Vagina (tissue), 2 donors: ENCODE data around the gene SBF2. TPM values are rescaled to one million over a fixed set of nuclear protein-coding genes. Genes with fewer than 3 reads are reported as not detected.

Source experiments
- DNase-seq, 2 donors: peaks; one replicate each; pipeline ENCODE4 v3.0.0-alpha.2; 2017; ENCODE audit errors: extremely low spot score in 2 of 2
- H3K27ac ChIP-seq: fragments of 200-600 bp; sonication (generic); one replicate; pipeline ENCODE4 v1.5.1; 2019
- H3K27me3 ChIP-seq: fragments of 200-600 bp; sonication (generic); one replicate; pipeline ENCODE4 v1.5.1; 2019
- H3K36me3 ChIP-seq, 2 donors: fragments of 200-600 bp; sonication (generic); one replicate each; pipeline ENCODE4 v1.5.1; 2017 to 2019
- H3K4me1 ChIP-seq: fragments of 200-600 bp; sonication (generic); one replicate; pipeline ENCODE4 v1.5.1; 2019
- H3K4me3 ChIP-seq, 2 donors: fragments of 200-600 bp; sonication (generic); 1 replicate in 1 of 2; 2 replicates in 1 of 2; pipeline ENCODE4 v1.5.1; 2016 to 2019
- H3K9me3 ChIP-seq: fragments of 200-600 bp; sonication (generic); one replicate; pipeline ENCODE4 v1.5.1; 2019
- POLR2A ChIP-seq, 2 donors: fragments of 450-650 bp; IDR thresholded peaks; one replicate each; pipeline ENCODE4 v1.6.1; 2017; ENCODE audit warnings: antibody characterized with exemption in 2 of 2, mild to moderate bottlenecking in 2 of 2, moderate library complexity in 2 of 2
- POLR2AphosphoS5 ChIP-seq, 2 donors: sonication (generic); formaldehyde crosslinking; IDR thresholded peaks; one replicate each; pipeline ENCODE4 v1.9.0; 2017; ENCODE audit warnings: antibody characterized with exemption in 2 of 2, mild to moderate bottlenecking in 2 of 2, low read depth in 1 of 2; ENCODE audit not compliant: insufficient read depth in 1 of 2
- intact Hi-C: fragments of 100-400 bp; cut with DNase I; formaldehyde crosslinking; loops from one replicate; pipeline ENCODE4 v1.15.1; 2023
- total RNA-seq: library from RNA; depleted of rRNA; stranded (reverse); fragments of >200 nt; gene quantifications from one replicate; pipeline ENCODE4 v1.2.3, GENCODE V29; 2016
- TF ChIP-seq, protein P1 (sequence below), 3 experiments: fragments of 450-650 bp in 2 of 3; fragments of 200-600 bp in 1 of 3; sonication (generic) in 1 of 3; IDR thresholded peaks; one replicate each; pipeline ENCODE4 v1.5.1; 2017 to 2019; ENCODE audit warnings: antibody characterized with exemption in 3 of 3, mild to moderate bottlenecking in 2 of 3, moderate library complexity in 2 of 3

The SBF2 gene
- total RNA-seq, 1 donor from 2014 or later: 69.5 TPM

DNA sequence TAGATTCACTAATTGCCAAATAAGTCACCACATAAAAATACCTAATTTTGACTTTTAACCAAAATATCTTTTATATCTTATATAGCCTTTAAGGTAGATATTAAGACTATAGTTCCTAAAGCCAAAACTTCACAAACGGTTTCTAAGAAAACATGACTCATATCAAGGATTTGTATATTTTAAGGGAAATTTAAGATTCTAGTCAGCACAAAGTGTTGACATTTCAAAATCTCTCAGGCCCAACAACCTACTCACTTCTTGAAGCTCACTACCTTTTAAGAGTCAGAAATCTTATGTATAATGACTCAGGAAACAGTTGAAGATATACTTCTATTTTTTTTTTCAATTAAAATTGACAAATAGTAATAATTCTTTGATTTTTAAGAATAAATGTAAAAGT, 221.9 kb downstream of the SBF2 start:
- Histone ChIP-seq H3K27ac (no peak overlapping the region), H3K27me3 (no peaks in the 10 kb centered on the region), H3K36me3 (no peaks in the 10 kb centered on the region), H3K4me3 (no peak overlapping the region), H3K9me3 (no peaks in the 10 kb centered on the region), H3K4me1 (no peaks in the 10 kb centered on the region)
- DNase-seq: no peak
- intact Hi-C loops: no loop called here
- TF ChIP-seq POLR2A (IDR thresholded peaks at IDR 0.05): no peak
- TF ChIP-seq, protein P1, sequence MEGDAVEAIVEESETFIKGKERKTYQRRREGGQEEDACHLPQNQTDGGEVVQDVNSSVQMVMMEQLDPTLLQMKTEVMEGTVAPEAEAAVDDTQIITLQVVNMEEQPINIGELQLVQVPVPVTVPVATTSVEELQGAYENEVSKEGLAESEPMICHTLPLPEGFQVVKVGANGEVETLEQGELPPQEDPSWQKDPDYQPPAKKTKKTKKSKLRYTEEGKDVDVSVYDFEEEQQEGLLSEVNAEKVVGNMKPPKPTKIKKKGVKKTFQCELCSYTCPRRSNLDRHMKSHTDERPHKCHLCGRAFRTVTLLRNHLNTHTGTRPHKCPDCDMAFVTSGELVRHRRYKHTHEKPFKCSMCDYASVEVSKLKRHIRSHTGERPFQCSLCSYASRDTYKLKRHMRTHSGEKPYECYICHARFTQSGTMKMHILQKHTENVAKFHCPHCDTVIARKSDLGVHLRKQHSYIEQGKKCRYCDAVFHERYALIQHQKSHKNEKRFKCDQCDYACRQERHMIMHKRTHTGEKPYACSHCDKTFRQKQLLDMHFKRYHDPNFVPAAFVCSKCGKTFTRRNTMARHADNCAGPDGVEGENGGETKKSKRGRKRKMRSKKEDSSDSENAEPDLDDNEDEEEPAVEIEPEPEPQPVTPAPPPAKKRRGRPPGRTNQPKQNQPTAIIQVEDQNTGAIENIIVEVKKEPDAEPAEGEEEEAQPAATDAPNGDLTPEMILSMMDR (IDR thresholded peaks at IDR 0.05): no peak
- TF ChIP-seq POLR2AphosphoS5 (IDR thresholded peaks at IDR 0.05; ENCODE audit: insufficient read depth in 1 of 2, low read depth in 1 of 2): no peak

DNA sequence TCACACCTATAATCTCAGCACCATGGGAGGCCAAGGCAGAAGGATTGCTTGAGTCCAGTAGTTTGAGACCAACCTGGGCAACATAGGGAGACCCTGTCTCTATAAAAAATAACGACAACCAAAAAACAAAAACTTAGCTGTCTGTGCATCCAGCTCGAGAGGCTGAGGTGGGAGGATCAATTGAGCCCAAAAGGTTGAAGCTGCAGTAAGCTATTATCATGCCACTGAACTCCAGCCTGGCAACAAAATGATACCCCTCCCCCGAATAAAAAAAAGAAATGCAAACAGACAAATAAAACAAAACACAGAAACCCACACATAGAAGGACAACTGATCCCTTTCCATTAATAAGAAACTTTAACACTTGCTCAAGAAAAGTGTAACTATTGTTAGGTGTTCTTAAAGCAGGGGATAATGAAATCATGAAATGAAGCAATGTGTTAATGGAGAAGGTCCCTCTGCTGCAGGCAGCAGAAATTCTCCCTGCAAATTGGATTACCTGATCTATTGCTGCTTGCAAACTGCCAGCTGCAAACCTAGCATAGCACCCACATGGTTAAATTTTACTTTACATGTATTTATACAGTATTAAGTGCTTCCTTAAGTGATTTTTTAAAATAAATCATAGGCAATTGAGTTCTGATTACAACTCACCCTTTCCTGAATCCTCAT, 226.3 kb downstream of the SBF2 start:
- intact Hi-C loops: no loop called here
- H3K4me3 ChIP-seq: no peak overlapping the region
- DNase-seq: no peak
- H3K27me3 ChIP-seq: no peaks in the 10 kb centered on the region
- TF ChIP-seq POLR2A (IDR thresholded peaks at IDR 0.05) (no peak), POLR2AphosphoS5 (IDR thresholded peaks at IDR 0.05; ENCODE audit: insufficient read depth in 1 of 2, low read depth in 1 of 2) (no peak)
- TF ChIP-seq, protein P1 (IDR thresholded peaks at IDR 0.05): no peak
- H3K4me1 ChIP-seq: no peaks in the 10 kb centered on the region
- no peak overlapping the region for H3K27ac ChIP-seq
- H3K36me3 ChIP-seq: no peaks in the 10 kb centered on the region
- no peaks in the 10 kb centered on the region for H3K9me3 ChIP-seq

DNA sequence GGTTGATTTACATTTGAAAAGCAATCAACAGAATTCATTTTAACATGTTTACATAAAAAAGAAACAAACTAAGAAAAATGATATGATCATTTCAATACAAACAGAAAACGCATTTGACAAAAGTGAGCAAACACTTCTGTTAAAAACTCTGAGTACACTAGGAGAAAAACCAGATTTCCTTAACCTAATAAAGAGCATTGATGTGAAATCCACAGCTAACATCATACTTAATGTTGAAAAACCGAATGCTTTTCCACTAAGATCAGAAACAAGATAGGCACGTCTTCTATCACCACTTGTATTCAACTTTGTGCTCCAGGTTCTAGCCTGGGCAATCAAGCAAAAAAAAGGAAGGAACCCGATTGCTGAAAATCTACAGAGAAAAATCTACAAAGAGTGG, 227.6 kb downstream of the SBF2 start:
- no peaks in the 10 kb centered on the region for H3K27me3 ChIP-seq
- H3K36me3 ChIP-seq: no peaks in the 10 kb centered on the region
- no peak for DNase-seq
- H3K4me3 ChIP-seq: no peak overlapping the region
- TF ChIP-seq, protein P1 (IDR thresholded peaks at IDR 0.05): no peak
- H3K9me3 ChIP-seq: no peaks in the 10 kb centered on the region
- intact Hi-C loops: no loop called here
- H3K4me1 ChIP-seq: no peaks in the 10 kb centered on the region
- no peak overlapping the region for H3K27ac ChIP-seq

DNA sequence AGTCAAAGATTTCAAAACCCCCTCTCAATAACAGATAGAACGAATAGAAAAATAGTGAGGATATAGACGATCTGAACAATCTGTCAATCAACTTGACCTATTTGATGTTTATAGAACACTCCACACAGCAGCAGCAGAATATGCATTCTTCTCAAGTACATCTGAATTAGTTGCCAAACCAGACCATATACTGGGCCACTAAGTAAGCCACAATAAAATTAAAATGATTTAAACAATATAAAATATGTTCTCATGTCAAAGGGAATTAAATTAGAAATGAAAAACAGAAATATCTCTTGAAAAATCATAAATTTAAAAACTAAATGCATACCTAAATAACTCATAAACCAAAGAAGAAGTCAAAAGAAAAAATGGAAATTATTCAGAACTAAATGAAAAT, 229.2 kb downstream of the SBF2 start:
- Histone ChIP-seq H3K36me3 (no peaks in the 10 kb centered on the region), H3K4me3 (no peak overlapping the region), H3K27ac (no peak overlapping the region), H3K27me3 (no peaks in the 10 kb centered on the region), H3K4me1 (no peaks in the 10 kb centered on the region), H3K9me3 (no peaks in the 10 kb centered on the region)
- DNase-seq: no peak
- TF ChIP-seq POLR2AphosphoS5 (IDR thresholded peaks at IDR 0.05; ENCODE audit: insufficient read depth in 1 of 2, low read depth in 1 of 2): no peak
- TF ChIP-seq, protein P1 (IDR thresholded peaks at IDR 0.05): no peak
- no peak for TF ChIP-seq POLR2A (IDR thresholded peaks at IDR 0.05)
- intact Hi-C loops: no loop called here

DNA sequence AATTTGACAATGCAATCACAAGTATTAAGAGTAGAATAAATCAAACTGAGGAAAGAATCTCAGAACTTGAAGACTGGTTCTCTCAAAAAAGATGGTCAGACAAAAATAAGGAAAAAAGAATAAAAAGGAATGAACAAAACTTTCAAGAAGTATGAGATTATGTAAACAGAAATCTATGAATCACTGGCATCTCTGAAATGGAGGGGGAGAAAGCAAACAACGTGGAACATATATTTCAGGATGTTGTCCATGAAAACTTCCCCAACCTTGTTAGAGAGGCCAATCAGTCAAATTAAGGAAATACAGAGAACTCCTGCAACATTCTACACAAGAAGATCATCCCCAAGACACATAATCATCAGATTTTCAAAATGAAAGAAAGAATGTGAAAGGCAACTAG, 235.7 kb downstream of the SBF2 start:
- no peaks in the 10 kb centered on the region for H3K27me3 ChIP-seq
- H3K4me1 ChIP-seq: no peaks in the 10 kb centered on the region
- no peaks in the 10 kb centered on the region for H3K9me3 ChIP-seq
- no peak overlapping the region for H3K27ac ChIP-seq
- TF ChIP-seq, protein P1 (IDR thresholded peaks at IDR 0.05): no peak
- TF ChIP-seq POLR2A (IDR thresholded peaks at IDR 0.05) (no peak), POLR2AphosphoS5 (IDR thresholded peaks at IDR 0.05; ENCODE audit: insufficient read depth in 1 of 2, low read depth in 1 of 2) (no peak)
- DNase-seq: no peak
- intact Hi-C loops: no loop called here
- H3K4me3 ChIP-seq: no peak overlapping the region
- H3K36me3 ChIP-seq: no peaks in the 10 kb centered on the region
